CD4-positive, alpha-beta T cell (primary cell): Measurements from ENCODE around the gene TOX3. TPM values are rescaled to one million over a fixed set of nuclear protein-coding genes. Genes with fewer than 3 reads are reported as not detected.

ENCODE experiments used
- ATAC-seq: fragments of 200-7000 bp; cut with Tn5 transposase; one replicate; pipeline ENCODE4 v1.10.0; 2022; ENCODE audit warnings: mild to moderate bottlenecking; ENCODE audit not compliant: poor library complexity
- CTCF ChIA-PET: fragments of 350-600 bp; sonication (Branson Sonifier 250); formaldehyde crosslinking; loops from one replicate; lab custom pipeline; 2021; ENCODE audit warnings: antibody characterized with exemption, inconsistent platforms; lab: Charles Lee
- POLR2A ChIA-PET: fragments of 350-600 bp; sonication (Branson Sonifier 250); formaldehyde crosslinking; loops from one replicate; lab custom pipeline; 2021; ENCODE audit warnings: antibody characterized with exemption, inconsistent platforms; lab: Charles Lee
- DNase-seq, 14 experiments: peaks; one replicate each; pipeline ENCODE4 v3.0.0-alpha.2; 2013 to 2020; ENCODE audit warnings: mixed read lengths in 2 of 14
- H3K27ac ChIP-seq, 2 donors: one replicate each; pipeline versions ENCODE4 v1.5.1 to v1.7.0; 2013; ENCODE audit warnings: low read length in 2 of 2, low read depth in 1 of 2, mild to moderate bottlenecking in 1 of 2
- H3K27me3 ChIP-seq, 2 experiments: 1 replicate in 1 of 2; 2 replicates in 1 of 2; pipeline versions ENCODE4 v1.6.1 to v1.7.0; 2013; ENCODE audit warnings: low read length in 2 of 2, control low read depth in 1 of 2, mild to moderate bottlenecking in 1 of 2, moderate library complexity in 1 of 2; ENCODE audit not compliant: insufficient read depth in 2 of 2, control insufficient read depth in 1 of 2
- H3K36me3 ChIP-seq: one replicate; pipeline ENCODE4 v1.6.1; 2013; ENCODE audit warnings: low read length, control low read depth; ENCODE audit not compliant: insufficient read depth
- H3K4me1 ChIP-seq: one replicate; pipeline ENCODE4 v1.6.1; 2013; ENCODE audit warnings: low read length, control low read depth; ENCODE audit not compliant: insufficient read depth
- H3K4me3 ChIP-seq: one replicate; pipeline ENCODE4 v1.5.1; 2013; ENCODE audit warnings: mild to moderate bottlenecking, low read length, moderate library complexity
- H3K9me3 ChIP-seq, 2 experiments: 1 replicate in 1 of 2; 2 replicates in 1 of 2; pipeline versions ENCODE4 v1.6.1 to v1.7.0; 2013; ENCODE audit warnings: low read length in 2 of 2, mild to moderate bottlenecking in 2 of 2, control low read depth in 1 of 2, moderate library complexity in 1 of 2; ENCODE audit not compliant: control insufficient read depth in 1 of 2, insufficient read depth in 1 of 2
- H3K27ac Mint-ChIP-seq: one replicate; pipeline ENCODE4 v1.8.0; 2020; ENCODE audit warnings: mixed read lengths
- H3K27me3 Mint-ChIP-seq: one replicate; pipeline ENCODE4 v1.8.0; 2021; ENCODE audit warnings: mixed read lengths
- H3K36me3 Mint-ChIP-seq: one replicate; pipeline ENCODE4 v1.8.0; 2021; ENCODE audit warnings: low read depth, mixed read lengths
- H3K4me1 Mint-ChIP-seq: one replicate; pipeline ENCODE4 v1.8.0; 2021; ENCODE audit warnings: low read depth, mixed read lengths
- H3K4me3 Mint-ChIP-seq: one replicate; pipeline ENCODE4 v1.8.0; 2020; ENCODE audit warnings: mild to moderate bottlenecking, mixed read lengths
- H3K9me3 Mint-ChIP-seq: one replicate; pipeline ENCODE4 v1.8.0; 2020; ENCODE audit warnings: mixed read lengths
- intact Hi-C, 2 experiments: fragments of 100-400 bp; cut with DNase I in 1 of 2; cut with micrococcal nuclease in 1 of 2; formaldehyde crosslinking; loops; one replicate each; pipeline versions ENCODE4 v1.15.1 to v1.9.0; 2023 to 2025; cut with DNase I, micrococcal nuclease
- total RNA-seq, 174 experiments: library from RNA in 2 of 174; stranded (reverse) in 2 of 174; gene quantifications; one replicate each; pipeline ENCODE4 v1.2.3 and lab custom pipeline; 2021 to 2026
- TF ChIP-seq, protein P1 (sequence below): fragments of 200-600 bp; IDR thresholded peaks from one replicate; pipeline ENCODE4 v1.8.0; 2022; ENCODE audit warnings: antibody characterized with exemption, mild to moderate bottlenecking

TOX3 gene
- total RNA-seq, 2 experiments from 2014 or later, result not detected

DNA sequence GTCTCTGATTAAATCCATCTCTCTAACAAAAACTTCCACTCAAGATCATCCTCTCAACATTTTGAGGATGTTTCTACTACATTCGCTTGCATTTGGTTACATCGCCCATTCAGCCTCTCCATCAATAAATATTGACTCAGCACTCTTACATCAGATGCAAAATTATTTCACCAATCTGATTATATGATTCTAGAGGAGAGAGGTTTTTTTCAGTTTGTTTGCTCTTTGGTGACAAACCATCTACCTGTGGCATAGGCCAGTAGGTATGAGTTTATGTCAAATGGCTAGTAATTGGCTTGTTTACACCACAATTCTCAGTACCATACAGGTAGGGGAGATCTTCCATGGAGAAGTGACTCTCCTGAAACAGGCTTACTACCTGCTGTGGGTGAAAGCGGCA is 52.3 kb downstream of the TOX3 start:
- Histone ChIP-seq H3K27me3 (no peaks in the 10 kb centered on the region), H3K4me1 (no peaks in the 10 kb centered on the region), H3K36me3 (no peaks in the 10 kb centered on the region), H3K4me3 (no peak overlapping the region), H3K27ac (no peak overlapping the region), H3K9me3 (no peaks in the 10 kb centered on the region)
- ChIA-PET POLR2A (no interaction called here), CTCF (no interaction called here)
- no peaks in the 10 kb centered on the region for H3K36me3 Mint-ChIP-seq
- no peaks in the 10 kb centered on the region for H3K4me1 Mint-ChIP-seq
- H3K4me3 Mint-ChIP-seq, result no peak overlapping the region
- intact Hi-C loops, result no loop called here
- peaks cover 4% of the 10 kb centered on the region for H3K9me3 Mint-ChIP-seq
- no peak overlapping the region for H3K27ac Mint-ChIP-seq
- ATAC-seq (no peak), DNase-seq (no peak)
- TF ChIP-seq, protein P1, sequence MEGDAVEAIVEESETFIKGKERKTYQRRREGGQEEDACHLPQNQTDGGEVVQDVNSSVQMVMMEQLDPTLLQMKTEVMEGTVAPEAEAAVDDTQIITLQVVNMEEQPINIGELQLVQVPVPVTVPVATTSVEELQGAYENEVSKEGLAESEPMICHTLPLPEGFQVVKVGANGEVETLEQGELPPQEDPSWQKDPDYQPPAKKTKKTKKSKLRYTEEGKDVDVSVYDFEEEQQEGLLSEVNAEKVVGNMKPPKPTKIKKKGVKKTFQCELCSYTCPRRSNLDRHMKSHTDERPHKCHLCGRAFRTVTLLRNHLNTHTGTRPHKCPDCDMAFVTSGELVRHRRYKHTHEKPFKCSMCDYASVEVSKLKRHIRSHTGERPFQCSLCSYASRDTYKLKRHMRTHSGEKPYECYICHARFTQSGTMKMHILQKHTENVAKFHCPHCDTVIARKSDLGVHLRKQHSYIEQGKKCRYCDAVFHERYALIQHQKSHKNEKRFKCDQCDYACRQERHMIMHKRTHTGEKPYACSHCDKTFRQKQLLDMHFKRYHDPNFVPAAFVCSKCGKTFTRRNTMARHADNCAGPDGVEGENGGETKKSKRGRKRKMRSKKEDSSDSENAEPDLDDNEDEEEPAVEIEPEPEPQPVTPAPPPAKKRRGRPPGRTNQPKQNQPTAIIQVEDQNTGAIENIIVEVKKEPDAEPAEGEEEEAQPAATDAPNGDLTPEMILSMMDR, result no peak
- H3K27me3 Mint-ChIP-seq, result no peaks in the 10 kb centered on the region

DNA sequence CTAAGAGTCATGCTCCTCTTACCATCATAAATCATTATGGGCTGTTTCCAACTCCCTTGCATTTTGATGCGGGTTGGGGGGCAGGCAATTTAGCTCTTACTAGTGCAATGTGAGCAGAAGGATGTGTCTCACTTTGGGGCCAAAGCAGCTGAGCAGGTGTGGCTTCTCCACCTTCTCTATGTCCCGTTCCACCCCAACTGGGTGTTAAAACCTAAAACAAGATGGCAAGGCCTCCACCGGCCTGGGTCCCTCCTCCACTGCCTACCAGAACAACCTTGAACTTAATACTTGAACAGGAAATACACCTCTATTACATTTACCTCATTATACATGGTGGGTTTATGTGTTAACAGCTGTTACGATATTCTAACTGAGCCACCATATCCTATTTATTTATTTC is 52.8 kb downstream of the TOX3 start:
- Histone ChIP-seq H3K27me3 (no peaks in the 10 kb centered on the region), H3K36me3 (no peaks in the 10 kb centered on the region), H3K4me3 (no peak overlapping the region), H3K9me3 (no peaks in the 10 kb centered on the region), H3K4me1 (no peaks in the 10 kb centered on the region), H3K27ac (no peak overlapping the region)
- DNase-seq, result no peak
- TF ChIP-seq, protein P1, result no peak
- H3K27ac Mint-ChIP-seq, result no peak overlapping the region
- no peak for ATAC-seq
- peaks cover 4% of the 10 kb centered on the region for H3K9me3 Mint-ChIP-seq
- ChIA-PET POLR2A (no interaction called here), CTCF (no interaction called here)
- H3K4me1 Mint-ChIP-seq, result no peaks in the 10 kb centered on the region
- no peaks in the 10 kb centered on the region for H3K27me3 Mint-ChIP-seq
- H3K4me3 Mint-ChIP-seq, result no peak overlapping the region
- intact Hi-C loops, result no loop called here
- no peaks in the 10 kb centered on the region for H3K36me3 Mint-ChIP-seq

DNA sequence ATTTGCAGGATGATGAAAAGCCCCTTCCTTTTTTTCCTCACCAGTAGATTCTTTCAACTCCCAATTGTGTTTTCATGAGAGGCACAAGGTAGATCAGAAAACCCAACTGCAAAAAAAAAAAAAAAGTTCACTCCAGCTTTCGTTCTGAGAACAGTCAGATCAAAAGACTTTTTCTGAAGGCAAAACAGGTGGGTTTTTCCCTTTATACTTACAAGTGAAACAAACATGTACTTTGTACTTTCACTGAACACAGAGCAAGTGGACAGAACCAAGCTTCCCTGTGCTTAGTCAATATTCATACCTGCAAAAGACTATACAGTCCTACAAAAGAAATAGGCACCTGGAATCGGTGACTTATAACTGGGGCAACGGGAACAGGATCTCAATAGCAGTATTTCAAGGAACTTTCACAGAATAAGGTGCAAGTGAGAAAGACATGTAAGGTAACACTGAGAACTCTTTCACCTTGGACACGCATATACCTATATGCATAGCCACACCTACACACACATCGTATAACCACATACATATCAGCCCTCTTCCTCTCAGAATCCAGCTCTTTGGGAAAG is 54.1 kb downstream of the TOX3 start:
- ChIA-PET POLR2A (no interaction called here), CTCF (interaction anchor here (0.7 kb wide), 1 partner anchor 18 kb away, joined by 3 read pairs; no protein-coding TSS in a partner anchor)
- Histone ChIP-seq H3K4me3 (no peak overlapping the region), H3K4me1 (no peaks in the 10 kb centered on the region), H3K27ac (no peak overlapping the region), H3K27me3 (no peaks in the 10 kb centered on the region), H3K9me3 (no peaks in the 10 kb centered on the region), H3K36me3 (no peaks in the 10 kb centered on the region)
- Mint-ChIP-seq H3K4me3 (no peak overlapping the region), H3K27ac (no peak overlapping the region), H3K4me1 (no peaks in the 10 kb centered on the region), H3K36me3 (no peaks in the 10 kb centered on the region), H3K9me3 (peaks cover 4% of the 10 kb centered on the region), H3K27me3 (no peaks in the 10 kb centered on the region)
- TF ChIP-seq, protein P1, result no peak
- ATAC-seq, result no peak
- intact Hi-C loops, result no loop called here
- DNase-seq, result no peak
